ENCODE measurements around the gene HNRNPH2.

HNRNPH2 gene

GRCh38 chrX:101452056-101452455 is 44.0 kb downstream of the HNRNPH2 start:
- H4K12ac ChIP-seq (ENCODE audit: low read depth, low read length) = no peak overlapping the region
- H2AFZ ChIP-seq (ENCODE audit: insufficient read depth, low read length, poor library complexity) = no peak overlapping the region
- no peaks in the 10 kb centered on the region for H3K27me3 ChIP-seq (ENCODE audit: insufficient read depth, low read length)
- H3K4ac ChIP-seq (ENCODE audit: low read depth, low read length) = no peak overlapping the region
- no peak overlapping the region for H4K8ac ChIP-seq (ENCODE audit: low read depth, low read length)
- no peak overlapping the region for H3K27ac ChIP-seq (ENCODE audit: low read depth, low read length)
- no peak overlapping the region for H3K18ac ChIP-seq (ENCODE audit: low read length)
- no peak overlapping the region for H3K23ac ChIP-seq (ENCODE audit: low read length)
- H2BK120ac ChIP-seq (ENCODE audit: insufficient read depth, low read length, poor library complexity) = no peak overlapping the region
- no peaks in the 10 kb centered on the region for H3K36me3 ChIP-seq (ENCODE audit: control insufficient read depth in 1 of 2, insufficient read depth in 2 of 2, low read length in 2 of 2)
- H3K4me1 ChIP-seq (ENCODE audit: control insufficient read depth in 1 of 2, insufficient read depth in 2 of 2, low read length in 2 of 2) = peaks cover 0 to 5% of the 10 kb centered on the region in 2 experiments
- H3K14ac ChIP-seq (ENCODE audit: low read length) = no peak overlapping the region
- H3K4me2 ChIP-seq (ENCODE audit: low read length) = no peak overlapping the region
- no peak overlapping the region for H2AK5ac ChIP-seq (ENCODE audit: low read length)
- no peak overlapping the region for H4K91ac ChIP-seq (ENCODE audit: low read depth, low read length)
- no peaks in the 10 kb centered on the region for H3K79me2 ChIP-seq (ENCODE audit: control insufficient read depth, insufficient read depth, low read length, poor library complexity)
- WGBS (ENCODE audit: extremely low coverage, insufficient coverage, insufficient read length) = no CpG with 5 or more reads among the region's 3 CpGs
- no peak overlapping the region for H3K4me3 ChIP-seq (ENCODE audit: low read depth, low read length)
- H2BK12ac ChIP-seq (ENCODE audit: low read length) = no peak overlapping the region
- DNase-seq = peak; percentile 1 to 39
- H3K79me1 ChIP-seq (ENCODE audit: low read length) = no peaks in the 10 kb centered on the region
- no peak overlapping the region for H2BK5ac ChIP-seq (ENCODE audit: low read depth, low read length, poor library complexity)
- no peak overlapping the region for H3K9ac ChIP-seq (ENCODE audit: low read length)
- no peaks in the 10 kb centered on the region for H3K9me3 ChIP-seq (ENCODE audit: insufficient read depth, low read depth, low read length)

GRCh38 chrX:101460669-101461068 is 52.6 kb downstream of the HNRNPH2 start:
- H2BK120ac ChIP-seq (ENCODE audit: insufficient read depth, low read length, poor library complexity) = no peak overlapping the region
- peaks cover 0 to 1% of the 10 kb centered on the region in 2 experiments for H3K36me3 ChIP-seq (ENCODE audit: control insufficient read depth in 1 of 2, insufficient read depth in 2 of 2, low read length in 2 of 2)
- H3K27me3 ChIP-seq (ENCODE audit: insufficient read depth, low read length) = no peaks in the 10 kb centered on the region
- H3K4me1 ChIP-seq (ENCODE audit: control insufficient read depth in 1 of 2, insufficient read depth in 2 of 2, low read length in 2 of 2) = no peaks in the 10 kb centered on the region
- H3K4me2 ChIP-seq (ENCODE audit: low read length) = no peak overlapping the region
- no peak overlapping the region for H2BK5ac ChIP-seq (ENCODE audit: low read depth, low read length, poor library complexity)
- no peak overlapping the region for H4K12ac ChIP-seq (ENCODE audit: low read depth, low read length)
- H3K4me3 ChIP-seq (ENCODE audit: low read depth, low read length) = no peak overlapping the region
- DNase-seq = no peak
- H3K9ac ChIP-seq (ENCODE audit: low read length) = no peak overlapping the region
- no peaks in the 10 kb centered on the region for H3K79me1 ChIP-seq (ENCODE audit: low read length)
- no CpG with 5 or more reads among the region's 1 CpG for WGBS (ENCODE audit: extremely low coverage, insufficient coverage, insufficient read length)
- no peak overlapping the region for H4K91ac ChIP-seq (ENCODE audit: low read depth, low read length)
- no peaks in the 10 kb centered on the region for H3K79me2 ChIP-seq (ENCODE audit: control insufficient read depth, insufficient read depth, low read length, poor library complexity)
- H4K8ac ChIP-seq (ENCODE audit: low read depth, low read length) = no peak overlapping the region
- no peak overlapping the region for H3K27ac ChIP-seq (ENCODE audit: low read depth, low read length)
- no peak overlapping the region for H2AK5ac ChIP-seq (ENCODE audit: low read length)
- H3K23ac ChIP-seq (ENCODE audit: low read length) = no peak overlapping the region
- H3K18ac ChIP-seq (ENCODE audit: low read length) = no peak overlapping the region
- no peak overlapping the region for H2BK12ac ChIP-seq (ENCODE audit: low read length)
- H3K4ac ChIP-seq (ENCODE audit: low read depth, low read length) = no peak overlapping the region
- no peaks in the 10 kb centered on the region for H3K9me3 ChIP-seq (ENCODE audit: insufficient read depth, low read depth, low read length)
- H2AFZ ChIP-seq (ENCODE audit: insufficient read depth, low read length, poor library complexity) = no peak overlapping the region
- no peak overlapping the region for H3K14ac ChIP-seq (ENCODE audit: low read length)

- WGBS (ENCODE audit: extremely low coverage, insufficient coverage, insufficient read length) = no CpG with 5 or more reads among the region's 3 CpGs
- H2BK120ac ChIP-seq (ENCODE audit: insufficient read depth, low read length, poor library complexity) = no peak overlapping the region
These were observed 54.9 kb downstream of the HNRNPH2 start for GRCh38 chrX:101462892-101463291.

More at GRCh38 chrX:101462892-101463291, 54.9 kb downstream of the HNRNPH2 start:
- no peak overlapping the region for H3K23ac ChIP-seq (ENCODE audit: low read length)
- no peak overlapping the region for H2AK5ac ChIP-seq (ENCODE audit: low read length)
- H4K12ac ChIP-seq (ENCODE audit: low read depth, low read length) = no peak overlapping the region
- no peak overlapping the region for H2AFZ ChIP-seq (ENCODE audit: insufficient read depth, low read length, poor library complexity)
- H4K8ac ChIP-seq (ENCODE audit: low read depth, low read length) = no peak overlapping the region
- H3K14ac ChIP-seq (ENCODE audit: low read length) = no peak overlapping the region
- no peak overlapping the region for H3K4me2 ChIP-seq (ENCODE audit: low read length)
- H3K4ac ChIP-seq (ENCODE audit: low read depth, low read length) = no peak overlapping the region
- no peak overlapping the region for H2BK12ac ChIP-seq (ENCODE audit: low read length)
- H3K9ac ChIP-seq (ENCODE audit: low read length) = no peak overlapping the region
- no peak overlapping the region for H4K91ac ChIP-seq (ENCODE audit: low read depth, low read length)
- no peak overlapping the region for H3K18ac ChIP-seq (ENCODE audit: low read length)
- H3K79me2 ChIP-seq (ENCODE audit: control insufficient read depth, insufficient read depth, low read length, poor library complexity) = no peaks in the 10 kb centered on the region
- H2BK5ac ChIP-seq (ENCODE audit: low read depth, low read length, poor library complexity) = no peak overlapping the region
- H3K27ac ChIP-seq (ENCODE audit: low read depth, low read length) = no peak overlapping the region
- no peaks in the 10 kb centered on the region for H3K79me1 ChIP-seq (ENCODE audit: low read length)
- DNase-seq = peak in 1 of 2 donors; percentile 27
- H3K27me3 ChIP-seq (ENCODE audit: insufficient read depth, low read length) = no peaks in the 10 kb centered on the region
- H3K9me3 ChIP-seq (ENCODE audit: insufficient read depth, low read depth, low read length) = no peaks in the 10 kb centered on the region
- H3K36me3 ChIP-seq (ENCODE audit: control insufficient read depth in 1 of 2, insufficient read depth in 2 of 2, low read length in 2 of 2) = peaks cover 0 to 1% of the 10 kb centered on the region in 2 experiments
- no peaks in the 10 kb centered on the region for H3K4me1 ChIP-seq (ENCODE audit: control insufficient read depth in 1 of 2, insufficient read depth in 2 of 2, low read length in 2 of 2)
- no peak overlapping the region for H3K4me3 ChIP-seq (ENCODE audit: low read depth, low read length)
